ENCODE results near the gene CCDC50.

CCDC50 gene

GRCh38 chr3:191358929-191359328 is 29.7 kb downstream of the CCDC50 start:
- no peak for DNase-seq (ENCODE audit: low read depth)
- H3K4me3 ChIP-seq (ENCODE audit: control insufficient read depth, low read depth, low read length) = no peak overlapping the region
- TF ChIP-seq CTCF (IDR thresholded peaks at IDR 0.05; ENCODE audit: control insufficient read depth, insufficient read depth, low read depth, low read length, missing control alignments) = no peak

- no peak for TF ChIP-seq CTCF (IDR thresholded peaks at IDR 0.05; ENCODE audit: control insufficient read depth, insufficient read depth, low read depth, low read length, missing control alignments)
- no peak overlapping the region for H3K4me3 ChIP-seq (ENCODE audit: control insufficient read depth, low read depth, low read length)
- DNase-seq (ENCODE audit: low read depth) = no peak
These were observed 31.4 kb downstream of the CCDC50 start for GRCh38 chr3:191360620-191361019.

GRCh38 chr3:191361456-191361855 is 32.3 kb downstream of the CCDC50 start:
- DNase-seq (ENCODE audit: low read depth) = no peak
- TF ChIP-seq CTCF (IDR thresholded peaks at IDR 0.05; ENCODE audit: control insufficient read depth, insufficient read depth, low read depth, low read length, missing control alignments) = no peak
- H3K4me3 ChIP-seq (ENCODE audit: control insufficient read depth, low read depth, low read length) = no peak overlapping the region

- no peak for DNase-seq (ENCODE audit: low read depth)
- TF ChIP-seq CTCF (IDR thresholded peaks at IDR 0.05; ENCODE audit: control insufficient read depth, insufficient read depth, low read depth, low read length, missing control alignments) = no peak
- no peak overlapping the region for H3K4me3 ChIP-seq (ENCODE audit: control insufficient read depth, low read depth, low read length)
These were observed 32.8 kb downstream of the CCDC50 start for GRCh38 chr3:191362037-191362436.

- TF ChIP-seq CTCF (IDR thresholded peaks at IDR 0.05; ENCODE audit: control insufficient read depth, insufficient read depth, low read depth, low read length, missing control alignments) = no peak
- no peak for DNase-seq (ENCODE audit: low read depth)
- no peak overlapping the region for H3K4me3 ChIP-seq (ENCODE audit: control insufficient read depth, low read depth, low read length)
These were observed 33.4 kb downstream of the CCDC50 start for GRCh38 chr3:191362524-191363090.

GRCh38 chr3:191363221-191363620 is 34.0 kb downstream of the CCDC50 start:
- no peak overlapping the region for H3K4me3 ChIP-seq (ENCODE audit: control insufficient read depth, low read depth, low read length)
- no peak for DNase-seq (ENCODE audit: low read depth)
- no peak for TF ChIP-seq CTCF (IDR thresholded peaks at IDR 0.05; ENCODE audit: control insufficient read depth, insufficient read depth, low read depth, low read length, missing control alignments)

GRCh38 chr3:191366675-191367074 is 37.5 kb downstream of the CCDC50 start:
- no peak for TF ChIP-seq CTCF (IDR thresholded peaks at IDR 0.05; ENCODE audit: control insufficient read depth, insufficient read depth, low read depth, low read length, missing control alignments)
- no peak overlapping the region for H3K4me3 ChIP-seq (ENCODE audit: control insufficient read depth, low read depth, low read length)
- no peak for DNase-seq (ENCODE audit: low read depth)
